Measurements from ENCODE around the gene ABCA9.
"Not testable (repeated sequence)": the region's sequence is repeated elsewhere in the genome, so short reads cannot be mapped to it uniquely, and the experiment has no call there.

The ABCA9 gene, protein sequence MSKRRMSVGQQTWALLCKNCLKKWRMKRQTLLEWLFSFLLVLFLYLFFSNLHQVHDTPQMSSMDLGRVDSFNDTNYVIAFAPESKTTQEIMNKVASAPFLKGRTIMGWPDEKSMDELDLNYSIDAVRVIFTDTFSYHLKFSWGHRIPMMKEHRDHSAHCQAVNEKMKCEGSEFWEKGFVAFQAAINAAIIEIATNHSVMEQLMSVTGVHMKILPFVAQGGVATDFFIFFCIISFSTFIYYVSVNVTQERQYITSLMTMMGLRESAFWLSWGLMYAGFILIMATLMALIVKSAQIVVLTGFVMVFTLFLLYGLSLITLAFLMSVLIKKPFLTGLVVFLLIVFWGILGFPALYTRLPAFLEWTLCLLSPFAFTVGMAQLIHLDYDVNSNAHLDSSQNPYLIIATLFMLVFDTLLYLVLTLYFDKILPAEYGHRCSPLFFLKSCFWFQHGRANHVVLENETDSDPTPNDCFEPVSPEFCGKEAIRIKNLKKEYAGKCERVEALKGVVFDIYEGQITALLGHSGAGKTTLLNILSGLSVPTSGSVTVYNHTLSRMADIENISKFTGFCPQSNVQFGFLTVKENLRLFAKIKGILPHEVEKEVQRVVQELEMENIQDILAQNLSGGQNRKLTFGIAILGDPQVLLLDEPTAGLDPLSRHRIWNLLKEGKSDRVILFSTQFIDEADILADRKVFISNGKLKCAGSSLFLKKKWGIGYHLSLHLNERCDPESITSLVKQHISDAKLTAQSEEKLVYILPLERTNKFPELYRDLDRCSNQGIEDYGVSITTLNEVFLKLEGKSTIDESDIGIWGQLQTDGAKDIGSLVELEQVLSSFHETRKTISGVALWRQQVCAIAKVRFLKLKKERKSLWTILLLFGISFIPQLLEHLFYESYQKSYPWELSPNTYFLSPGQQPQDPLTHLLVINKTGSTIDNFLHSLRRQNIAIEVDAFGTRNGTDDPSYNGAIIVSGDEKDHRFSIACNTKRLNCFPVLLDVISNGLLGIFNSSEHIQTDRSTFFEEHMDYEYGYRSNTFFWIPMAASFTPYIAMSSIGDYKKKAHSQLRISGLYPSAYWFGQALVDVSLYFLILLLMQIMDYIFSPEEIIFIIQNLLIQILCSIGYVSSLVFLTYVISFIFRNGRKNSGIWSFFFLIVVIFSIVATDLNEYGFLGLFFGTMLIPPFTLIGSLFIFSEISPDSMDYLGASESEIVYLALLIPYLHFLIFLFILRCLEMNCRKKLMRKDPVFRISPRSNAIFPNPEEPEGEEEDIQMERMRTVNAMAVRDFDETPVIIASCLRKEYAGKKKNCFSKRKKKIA (N-terminal part only)

DNA sequence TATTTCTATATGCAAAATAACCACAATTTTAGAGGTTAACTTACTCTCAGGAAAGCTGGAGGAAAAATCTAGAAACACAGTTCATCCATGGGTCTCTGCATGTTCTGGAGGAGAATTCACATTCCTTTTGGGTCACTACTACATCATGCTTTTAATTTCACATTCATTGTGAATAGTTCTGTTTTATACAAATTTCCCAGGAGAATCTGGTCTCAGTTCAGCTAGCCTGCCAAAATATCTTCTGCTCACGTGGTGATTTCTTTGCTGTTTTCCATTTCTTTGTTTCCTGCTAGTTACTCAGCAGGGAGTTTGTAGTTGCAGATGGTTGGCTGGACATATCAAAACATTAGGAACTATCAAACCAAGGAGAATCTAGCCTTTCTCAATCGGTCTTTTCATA lies at the start of gene ABCA9:
TSS of gene ABCA9 (minus strand) at position 106 of the 400 bp plus-strand sequence. CDS start 9,801 bp downstream, outside the sequence.
- FAIRE-seq (no peak), DNase-seq (ENCODE audit: low spot score) (no peak)

DNA sequence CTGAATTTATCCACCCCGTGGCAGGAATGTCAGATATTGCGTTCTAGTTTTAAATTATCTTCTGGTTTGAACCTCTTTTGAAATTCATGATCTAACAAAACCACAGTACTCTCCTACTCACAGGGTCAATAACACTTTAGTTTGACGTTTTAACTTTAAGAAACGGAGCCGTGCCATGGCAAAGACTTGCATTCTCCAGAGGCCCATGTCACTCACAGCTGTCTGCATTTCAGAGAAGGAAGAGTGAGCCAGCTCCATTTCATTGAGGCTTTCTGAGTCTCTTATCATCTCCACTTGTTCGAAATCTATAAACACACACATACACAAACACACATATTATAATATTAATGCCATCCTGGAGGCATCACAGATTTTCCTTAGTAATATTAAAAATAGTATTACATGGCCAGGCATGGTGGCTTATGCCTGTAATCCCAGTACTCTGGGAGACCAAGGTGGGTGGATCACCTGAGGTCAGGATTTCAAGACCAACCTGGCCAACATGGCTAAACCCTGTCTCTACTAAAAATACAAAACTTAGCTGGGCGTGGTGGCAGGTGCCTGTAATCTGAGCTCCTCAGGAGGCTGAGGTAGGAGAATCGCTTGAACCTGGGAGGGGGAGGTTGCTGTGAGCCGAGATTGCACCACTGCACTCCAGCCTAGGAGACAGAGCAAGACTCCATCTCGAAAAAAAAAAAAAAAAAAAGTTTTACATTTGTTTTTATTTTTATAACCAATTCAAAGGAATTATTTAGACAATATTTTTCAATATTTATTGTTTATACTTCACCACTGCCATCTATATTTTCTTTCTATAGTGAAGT lies 45.4 kb upstream of the ABCA9 start:
- no peak for FAIRE-seq
- DNase-seq (ENCODE audit: low spot score): no peak

DNA sequence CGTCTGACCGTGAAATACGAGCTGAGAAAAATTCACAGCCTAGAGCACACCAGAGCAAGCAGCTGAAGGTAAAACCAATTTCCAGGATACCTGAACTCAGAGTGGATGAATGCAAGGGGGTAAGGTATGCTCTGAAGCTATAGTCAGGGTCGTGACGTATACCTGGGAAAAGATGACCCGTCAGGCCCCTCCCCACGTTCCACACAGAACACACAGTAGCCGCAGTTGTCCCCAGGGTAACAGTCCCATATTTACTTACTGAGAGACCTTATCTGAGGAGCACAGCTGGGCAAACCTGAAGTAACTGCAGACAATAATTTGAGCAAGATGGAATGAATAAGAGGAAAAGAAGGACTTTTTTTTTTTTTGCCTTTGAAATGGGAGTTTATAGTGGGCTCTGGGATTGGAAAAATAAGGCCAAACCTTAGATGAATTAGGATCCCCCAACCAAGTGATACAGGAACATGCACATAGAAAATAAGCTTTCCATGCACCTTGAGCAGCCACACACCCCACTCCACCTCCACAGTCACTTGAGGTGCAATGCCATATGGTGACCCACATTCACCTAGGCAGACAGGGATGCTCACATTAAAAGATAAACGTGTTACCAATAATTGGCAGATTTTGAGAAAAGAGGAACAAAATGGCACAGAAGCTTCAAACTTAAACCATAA lies 43.0 kb upstream of the ABCA9 start:
- FAIRE-seq (no peak), DNase-seq (ENCODE audit: low spot score) (no peak)

DNA sequence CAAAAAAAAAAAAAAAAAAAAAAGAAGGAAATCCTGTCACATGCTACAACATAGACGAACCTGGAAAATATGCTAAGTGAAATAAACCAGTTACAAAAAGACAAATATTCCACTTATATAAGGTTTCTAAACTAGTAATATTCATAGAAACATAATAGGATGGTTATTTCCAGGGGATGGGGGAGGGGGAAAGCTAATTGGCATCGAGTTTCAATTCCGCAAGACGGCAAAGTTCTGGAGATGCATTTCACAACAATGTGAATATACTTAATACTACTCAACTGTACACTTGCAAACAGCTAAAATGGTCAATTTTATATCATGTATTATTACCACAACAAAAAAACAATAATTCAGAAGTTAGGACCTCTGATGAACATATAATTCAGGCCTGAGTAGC lies 37.9 kb upstream of the ABCA9 start:
- FAIRE-seq (no peak), DNase-seq (ENCODE audit: low spot score) (no peak)

DNA sequence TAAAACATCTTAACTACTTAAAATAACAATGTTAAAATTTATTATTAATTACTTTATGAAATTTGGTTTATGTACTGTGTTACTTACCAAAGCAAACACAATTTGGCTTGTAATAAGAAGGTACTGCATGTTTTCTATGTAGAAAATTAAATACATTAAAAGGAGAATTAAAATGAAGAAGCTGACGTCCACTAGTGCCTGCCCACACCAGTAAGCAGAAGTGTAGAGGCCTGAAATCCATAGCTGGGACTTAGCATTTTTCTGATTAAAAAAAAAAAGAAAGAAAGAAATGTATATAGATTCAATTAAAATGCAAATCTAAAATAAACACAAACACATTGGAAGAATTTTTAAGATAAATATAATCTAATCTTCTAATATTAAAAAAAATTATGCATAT lies 35.8 kb upstream of the ABCA9 start:
- DNase-seq (ENCODE audit: low spot score) (no peak), FAIRE-seq (no peak)

DNA sequence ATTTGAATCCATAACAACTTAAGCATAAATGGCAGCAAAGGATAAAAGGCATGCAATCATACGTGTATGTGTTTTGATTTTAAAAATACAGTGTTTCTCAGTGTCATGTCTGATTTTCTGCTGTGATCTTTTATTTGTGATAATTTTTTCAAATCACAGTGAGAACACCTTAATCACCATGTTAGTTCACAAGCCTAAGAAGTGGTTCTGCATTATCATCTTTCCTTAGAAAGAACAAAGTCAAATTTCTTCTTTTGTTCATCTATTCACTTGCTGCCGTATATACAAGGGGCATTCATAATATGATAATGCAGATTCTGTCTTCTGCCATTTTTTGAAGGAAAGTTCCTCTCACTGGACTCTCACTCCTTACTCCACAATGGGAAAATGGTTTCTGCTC lies 33.3 kb upstream of the ABCA9 start:
- no peak for DNase-seq (ENCODE audit: low spot score)
- FAIRE-seq: no peak

DNA sequence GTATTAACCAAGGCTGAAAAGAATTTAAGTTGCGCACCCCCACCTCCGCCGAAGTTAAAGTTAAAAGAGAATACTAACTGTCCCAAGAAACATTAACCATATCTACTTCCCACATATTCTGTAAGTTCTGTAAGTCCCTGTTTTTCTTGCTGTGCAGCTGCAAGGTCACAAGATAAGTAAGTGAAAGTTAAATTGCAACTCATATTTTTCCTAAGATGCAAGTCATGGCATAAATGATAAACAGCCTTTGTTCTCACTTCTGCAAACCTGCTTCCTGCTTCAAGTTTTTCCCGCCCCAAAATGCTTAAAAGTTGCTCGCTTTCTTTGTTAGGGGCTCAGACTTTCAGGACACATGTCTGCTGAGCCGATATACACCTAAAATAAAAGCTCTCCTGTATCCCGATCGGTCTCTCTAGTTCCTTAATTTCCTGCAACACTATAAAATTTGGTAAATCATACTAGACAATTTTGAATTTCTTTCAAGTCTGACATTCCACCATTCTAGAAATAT lies 32.6 kb upstream of the ABCA9 start:
- DNase-seq (ENCODE audit: low spot score) (no peak), FAIRE-seq (no peak)

DNA sequence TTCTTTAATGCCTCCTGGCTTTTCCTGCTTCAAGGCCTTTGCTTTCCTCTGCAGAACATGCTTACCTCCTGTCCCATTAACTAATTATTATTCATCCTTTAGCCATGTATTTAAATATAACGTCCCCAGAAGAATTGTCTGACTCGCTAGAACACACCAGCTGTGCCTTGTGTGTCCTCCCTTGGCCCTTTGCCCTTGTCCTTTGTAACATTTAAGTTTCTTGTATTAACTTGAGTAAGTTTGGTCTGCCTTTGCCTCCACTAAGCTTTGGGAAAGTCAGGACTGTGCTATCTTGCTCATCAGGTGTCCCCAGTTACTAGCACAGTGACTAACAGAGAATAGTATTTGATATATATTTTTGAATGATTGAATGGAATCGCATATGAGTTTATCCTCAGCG lies 29.6 kb upstream of the ABCA9 start:
- FAIRE-seq: no peak
- DNase-seq (ENCODE audit: low spot score): no peak

DNA sequence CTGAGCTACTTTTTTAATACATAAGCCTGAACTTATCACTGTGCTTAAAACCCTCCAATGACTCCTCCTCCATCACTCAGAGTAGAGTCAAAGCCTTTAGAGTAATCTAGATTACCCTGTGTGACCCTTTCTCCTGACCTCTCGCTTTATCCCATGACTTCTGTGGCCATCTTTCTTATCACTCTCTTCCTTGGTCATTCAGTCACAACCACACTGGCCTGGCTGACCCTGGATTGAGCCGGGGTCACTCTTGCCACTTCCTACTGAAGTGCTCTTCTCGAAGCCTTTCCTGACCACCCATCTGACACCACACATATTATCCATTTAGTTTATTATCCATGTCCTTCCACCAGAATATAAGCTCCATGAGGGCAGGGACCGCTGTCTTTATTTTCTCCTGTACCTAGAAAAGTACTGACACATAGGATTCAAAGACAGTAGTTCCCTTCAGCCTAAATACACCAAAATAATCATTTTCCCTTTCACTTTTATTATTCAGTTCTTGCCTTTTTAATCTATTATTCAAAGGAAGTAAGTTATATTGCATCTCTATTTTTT lies 28.0 kb upstream of the ABCA9 start:
- no peak for FAIRE-seq

DNA sequence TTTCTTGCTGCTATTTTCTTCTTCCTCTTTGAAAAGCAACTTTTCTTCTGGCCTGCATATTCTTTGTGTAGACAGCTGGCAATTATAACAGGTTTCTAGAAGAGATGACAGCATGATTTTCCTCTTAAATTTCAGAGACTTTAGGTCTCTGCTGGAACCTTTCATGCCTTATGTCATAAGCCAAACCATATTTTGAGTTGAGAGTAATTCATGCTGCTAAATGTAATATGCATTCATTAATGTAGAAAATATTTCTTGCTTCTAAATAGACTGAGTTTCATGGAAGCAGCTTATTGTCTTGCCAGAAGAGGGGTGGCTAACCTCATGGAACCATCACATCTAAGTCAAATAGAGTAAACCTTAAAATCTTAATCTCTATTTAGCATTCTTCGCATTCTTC lies 25.9 kb upstream of the ABCA9 start:
- no peak for FAIRE-seq

More for the DNA sequence above, 28.0 kb upstream of the ABCA9 start:
- DNase-seq (ENCODE audit: low spot score): no peak

DNA sequence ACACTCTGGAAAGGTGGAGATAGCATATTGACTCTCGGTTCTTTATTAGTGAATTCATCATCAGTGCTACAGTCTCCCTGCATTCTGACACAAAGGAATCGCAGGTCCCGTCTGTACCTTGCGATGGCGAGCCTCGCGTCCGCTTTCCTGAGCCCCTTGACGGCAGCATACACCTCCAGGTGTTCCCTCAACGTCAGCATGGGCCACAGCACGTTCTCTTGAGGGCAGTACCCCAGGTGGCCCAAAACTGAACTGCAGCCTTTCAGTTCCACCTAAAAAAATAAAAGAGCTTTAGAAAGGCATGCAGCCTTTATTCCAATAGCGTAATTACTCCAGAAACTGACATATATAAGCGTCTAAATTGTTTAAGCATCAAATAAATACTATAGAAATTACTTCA lies 24.2 kb upstream of the ABCA9 start:
- DNase-seq (ENCODE audit: low spot score): peak; percentile 26
- FAIRE-seq: no peak

More for the DNA sequence above, 25.9 kb upstream of the ABCA9 start:
- DNase-seq (ENCODE audit: low spot score): no peak

DNA sequence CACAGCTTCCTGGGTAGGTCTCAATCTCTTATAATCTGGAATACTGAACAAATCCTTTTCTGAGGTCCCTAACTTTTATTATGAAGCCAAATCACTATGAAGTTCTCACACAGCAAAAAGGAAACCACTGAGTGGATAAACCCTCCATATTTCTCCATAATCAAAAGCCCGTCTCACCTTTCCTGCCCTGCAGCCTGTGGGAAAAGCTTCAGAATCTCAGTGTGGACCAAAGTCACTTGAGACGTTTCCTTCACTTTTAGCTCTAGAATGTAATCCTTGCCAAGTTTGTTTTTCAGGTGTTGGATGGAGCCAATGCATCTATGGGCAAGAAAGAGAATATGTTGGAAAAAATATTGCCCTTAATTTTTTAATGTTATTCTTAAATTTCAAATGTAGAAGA lies 22.0 kb upstream of the ABCA9 start:
- no peak for DNase-seq (ENCODE audit: low spot score)
- FAIRE-seq: no peak

DNA sequence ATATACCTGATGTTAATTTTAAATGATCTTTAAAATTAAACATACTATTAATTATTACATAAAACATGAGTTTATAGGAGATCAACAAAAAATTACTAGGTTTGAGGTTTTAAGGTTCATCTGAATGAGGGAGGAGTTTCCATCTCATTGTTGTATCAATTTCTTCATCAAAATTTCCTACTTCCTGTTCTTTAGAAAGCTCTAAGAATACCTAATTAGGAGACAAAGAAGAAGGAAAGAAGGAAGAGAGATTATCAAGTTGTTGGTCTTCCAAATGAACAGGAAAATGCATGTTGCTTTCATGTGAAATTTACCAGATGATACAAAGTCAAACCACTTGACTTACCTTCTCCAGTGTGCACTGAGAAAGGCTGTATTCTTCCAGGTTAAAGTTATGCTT lies 18.1 kb upstream of the ABCA9 start:
- DNase-seq (ENCODE audit: low spot score) (no peak), FAIRE-seq (no peak)

DNA sequence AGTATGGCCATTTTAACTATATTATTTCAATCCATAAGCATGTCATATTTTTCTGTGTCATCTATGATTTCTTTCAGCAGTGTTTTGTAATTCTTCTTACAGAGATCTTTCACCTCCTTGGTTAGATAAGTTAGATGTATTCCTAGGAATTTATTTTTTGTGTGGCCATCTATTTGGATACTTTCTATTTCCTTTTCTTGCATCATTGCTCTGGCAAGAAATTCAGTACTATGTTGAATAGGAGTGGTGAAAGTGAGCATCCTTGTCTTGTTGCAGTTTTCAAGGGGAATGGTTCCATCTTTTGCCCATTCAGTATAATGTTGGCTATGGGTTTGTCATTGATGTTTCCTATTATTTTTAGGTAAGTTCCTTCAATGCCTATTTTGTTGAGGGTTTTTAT lies 15.1 kb upstream of the ABCA9 start:
- no peak for FAIRE-seq

DNA sequence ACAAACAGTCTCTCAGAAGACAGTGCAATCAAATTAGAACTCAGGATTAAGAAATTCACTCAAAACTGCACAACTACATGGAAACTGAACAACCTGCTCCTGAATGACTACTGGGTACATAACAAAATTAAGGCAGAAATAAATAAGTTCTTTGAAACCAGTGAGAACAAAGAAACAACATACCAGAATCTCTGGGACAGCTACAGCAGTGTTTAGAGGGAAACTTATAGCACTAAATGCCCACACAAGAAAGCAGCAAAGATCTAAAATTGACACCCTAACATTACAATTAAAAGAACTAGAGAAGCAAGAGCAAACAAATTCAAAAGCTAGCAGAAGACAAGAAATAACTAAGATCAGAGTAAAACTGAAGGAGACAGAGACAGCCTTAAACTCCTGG lies 12.7 kb upstream of the ABCA9 start:
- DNase-seq (ENCODE audit: low spot score); FAIRE-seq: not testable (repeated sequence)

More for the DNA sequence above, 15.1 kb upstream of the ABCA9 start:
- DNase-seq (ENCODE audit: low spot score): no peak

DNA sequence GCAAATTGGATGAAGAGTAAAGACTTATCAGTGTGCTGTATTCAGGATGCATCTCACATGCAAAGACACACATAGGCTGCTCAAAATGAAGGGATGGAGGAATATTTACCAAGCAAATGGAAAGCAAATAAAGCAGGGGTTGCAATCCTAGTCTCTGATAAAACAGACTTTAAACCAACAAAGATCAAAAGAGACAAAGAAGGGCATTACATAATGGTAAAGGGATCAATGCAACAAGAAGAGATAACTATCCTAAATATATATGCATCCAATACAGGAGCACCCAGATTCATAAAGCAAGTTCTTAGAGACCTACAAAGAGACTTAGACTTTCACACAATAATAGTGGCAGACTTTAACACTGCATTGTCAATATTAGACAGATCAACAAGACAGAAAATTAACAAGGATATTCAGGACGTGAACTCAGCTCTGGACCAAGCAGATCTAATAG lies 12.1 kb upstream of the ABCA9 start:
- not testable (repeated sequence) for FAIRE-seq; DNase-seq (ENCODE audit: low spot score)

DNA sequence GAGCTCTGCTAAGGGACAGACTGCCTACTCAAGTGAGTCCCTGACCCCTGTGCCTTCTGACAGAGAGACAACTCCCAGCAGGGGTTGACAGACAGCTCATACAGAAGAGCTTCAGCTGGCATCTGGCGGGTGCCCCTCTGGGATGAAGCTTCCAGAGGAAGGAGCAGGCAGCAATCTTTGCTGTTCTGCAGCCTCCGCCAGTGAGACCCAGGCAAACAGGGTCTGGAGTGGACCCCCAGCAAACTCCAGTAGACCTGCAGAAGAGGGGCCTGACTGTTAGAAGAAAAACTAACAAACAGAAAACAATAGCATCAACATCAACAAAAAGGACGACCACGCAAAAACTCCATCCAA lies 10.5 kb upstream of the ABCA9 start:
- DNase-seq (ENCODE audit: low spot score); FAIRE-seq: not testable (repeated sequence)

DNA sequence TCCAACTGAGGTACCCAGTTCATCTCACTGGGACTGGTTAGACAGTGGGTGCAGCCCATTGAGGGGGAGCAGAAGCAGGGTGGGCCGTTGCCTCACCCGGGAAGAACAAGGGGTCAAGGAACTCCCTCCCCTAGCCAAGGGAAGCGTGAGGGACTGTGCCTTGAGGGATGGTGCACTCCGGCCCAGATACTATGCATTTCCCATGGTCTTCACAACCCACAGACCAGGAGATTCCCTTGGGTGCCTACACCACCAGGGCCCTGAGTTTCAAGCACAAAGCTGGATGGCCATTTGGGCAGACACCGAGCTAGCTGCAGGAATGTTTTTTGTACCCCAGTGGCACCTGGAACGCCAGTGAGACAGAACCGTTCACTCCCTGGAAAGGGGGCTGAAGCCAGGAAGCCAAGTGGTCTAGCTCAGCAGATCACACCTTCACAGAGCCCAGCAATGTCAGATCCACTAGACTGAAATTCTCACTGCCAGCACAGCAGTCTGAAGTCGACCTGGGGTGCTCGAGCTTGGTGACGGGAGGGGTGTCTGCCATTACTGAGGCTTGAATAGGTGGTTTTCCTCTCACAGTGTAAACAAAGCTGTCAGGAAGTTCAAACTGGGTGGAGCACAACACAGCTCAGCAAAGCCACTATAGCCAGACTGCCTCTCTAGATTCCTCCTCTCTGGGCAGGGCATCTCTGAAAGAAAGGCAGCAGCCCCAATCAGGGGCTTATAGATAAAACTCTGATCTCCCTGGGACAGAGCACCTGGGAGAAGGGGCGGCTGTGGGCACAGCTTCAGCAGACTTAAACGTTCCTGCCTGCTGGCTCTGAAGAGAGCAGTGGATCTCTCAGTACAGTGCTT lies 9.9 kb upstream of the ABCA9 start:
- not testable (repeated sequence) for DNase-seq (ENCODE audit: low spot score); FAIRE-seq

All from urothelium cell line (cell line).